ENCODE measurements around the gene DCBLD1. TPM values are rescaled to one million over a fixed set of nuclear protein-coding genes. Genes with fewer than 3 reads are reported as not detected.
A peak's percentile ranks its signal among the peaks of the same experiment; 100 is the strongest.

The DCBLD1 gene
- total RNA-seq, 3 donors from 2014 or later, result 1.5 to 1.9 (median 1.5) TPM

DNA sequence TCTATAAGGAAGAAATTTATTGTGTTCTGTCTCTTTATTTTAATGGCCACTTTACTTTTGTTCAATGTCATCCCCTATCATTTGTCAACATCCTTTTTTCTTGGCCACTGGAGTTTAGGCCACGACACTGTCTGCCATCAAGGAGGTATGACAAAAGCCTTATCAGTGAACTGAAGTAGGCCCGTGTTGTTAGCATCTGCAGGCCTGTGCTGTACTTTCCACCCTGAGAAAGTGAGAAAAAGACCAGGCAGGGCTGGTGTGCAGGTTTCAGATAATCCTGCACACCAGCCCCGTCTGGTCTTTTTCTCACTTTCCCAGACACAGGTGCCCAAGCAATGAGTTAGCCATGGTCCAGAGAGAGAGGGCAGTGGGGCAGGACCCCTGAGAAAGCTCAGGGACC lies 62.2 kb downstream of the DCBLD1 start:
- DNase-seq (no peak), ATAC-seq (no peak)
- H3K4me1 Mint-ChIP-seq (ENCODE audit: low read depth), result peaks cover 25% of the 10 kb centered on the region
- H3K4me3 Mint-ChIP-seq, result no peak overlapping the region
- no peaks in the 10 kb centered on the region for H3K36me3 Mint-ChIP-seq (ENCODE audit: insufficient read depth)
- no peaks in the 10 kb centered on the region for H3K9me3 Mint-ChIP-seq
- H3K27me3 Mint-ChIP-seq (ENCODE audit: low read depth), result peaks cover 3% of the 10 kb centered on the region

- Mint-ChIP-seq H3K9me3 (no peaks in the 10 kb centered on the region), H3K36me3 (ENCODE audit: insufficient read depth) (no peaks in the 10 kb centered on the region), H3K4me1 (ENCODE audit: low read depth) (peaks cover 29% of the 10 kb centered on the region), H3K4me3 (no peak overlapping the region), H3K27me3 (ENCODE audit: low read depth) (peaks cover 2% of the 10 kb centered on the region)
- ATAC-seq, result no peak
- no peak for DNase-seq
These were observed 62.7 kb downstream of the DCBLD1 start for GRCh38 chr6:117545161-117545595.

GRCh38 chr6:117546674-117547073 lies 64.2 kb downstream of the DCBLD1 start:
- DNase-seq (no peak), ATAC-seq (no peak)
- Mint-ChIP-seq H3K9me3 (no peaks in the 10 kb centered on the region), H3K4me1 (ENCODE audit: low read depth) (peaks cover 39% of the 10 kb centered on the region), H3K27me3 (ENCODE audit: low read depth) (peaks cover 2% of the 10 kb centered on the region), H3K4me3 (no peak overlapping the region), H3K36me3 (ENCODE audit: insufficient read depth) (no peaks in the 10 kb centered on the region)

- DNase-seq (peak; percentile 28), ATAC-seq (peak; percentile 38 to 56)
- Mint-ChIP-seq H3K9me3 (no peaks in the 10 kb centered on the region), H3K36me3 (ENCODE audit: insufficient read depth) (no peaks in the 10 kb centered on the region), H3K4me1 (ENCODE audit: low read depth) (peaks cover 39% of the 10 kb centered on the region), H3K27me3 (ENCODE audit: low read depth) (peaks cover 2% of the 10 kb centered on the region), H3K4me3 (peak overlapping the region; percentile 78)
These were observed 65.5 kb downstream of the DCBLD1 start for GRCh38 chr6:117547688-117548621.

DNA sequence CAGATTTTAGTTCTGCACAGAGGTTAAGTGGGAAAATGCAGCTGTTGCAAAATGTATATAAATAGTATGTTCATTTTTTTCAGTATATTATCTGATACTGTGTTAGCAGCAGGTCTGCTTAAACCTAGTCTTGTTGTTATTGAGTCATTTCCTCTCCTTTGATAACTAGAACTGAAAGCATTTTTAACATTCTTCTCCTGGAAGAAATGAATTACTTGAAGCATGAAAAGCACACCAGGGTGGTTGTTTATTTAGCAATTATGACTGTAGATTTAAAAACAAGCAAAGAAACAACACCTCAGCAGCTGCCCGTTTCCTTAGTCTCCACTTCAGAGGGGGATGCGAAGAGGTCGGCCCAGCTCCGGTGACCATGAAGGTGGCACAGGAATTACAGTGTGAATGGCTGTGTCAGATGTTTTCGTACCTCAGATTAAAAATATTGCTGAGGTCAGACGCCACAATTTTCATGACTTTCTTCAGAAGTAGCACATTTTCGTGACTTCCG lies 66.4 kb downstream of the DCBLD1 start:
- H3K4me1 Mint-ChIP-seq (ENCODE audit: low read depth), result peaks cover 39% of the 10 kb centered on the region
- H3K4me3 Mint-ChIP-seq, result peak overlapping the region; percentile 78
- DNase-seq, result no peak
- ATAC-seq, result peak; percentile 66 to 72
- H3K9me3 Mint-ChIP-seq, result no peaks in the 10 kb centered on the region
- H3K36me3 Mint-ChIP-seq (ENCODE audit: insufficient read depth), result no peaks in the 10 kb centered on the region
- H3K27me3 Mint-ChIP-seq (ENCODE audit: low read depth), result peaks cover 2% of the 10 kb centered on the region

- peaks cover 2% of the 10 kb centered on the region for H3K27me3 Mint-ChIP-seq (ENCODE audit: low read depth)
These were observed 67.1 kb downstream of the DCBLD1 start for GRCh38 chr6:117549611-117550010.

DNA sequence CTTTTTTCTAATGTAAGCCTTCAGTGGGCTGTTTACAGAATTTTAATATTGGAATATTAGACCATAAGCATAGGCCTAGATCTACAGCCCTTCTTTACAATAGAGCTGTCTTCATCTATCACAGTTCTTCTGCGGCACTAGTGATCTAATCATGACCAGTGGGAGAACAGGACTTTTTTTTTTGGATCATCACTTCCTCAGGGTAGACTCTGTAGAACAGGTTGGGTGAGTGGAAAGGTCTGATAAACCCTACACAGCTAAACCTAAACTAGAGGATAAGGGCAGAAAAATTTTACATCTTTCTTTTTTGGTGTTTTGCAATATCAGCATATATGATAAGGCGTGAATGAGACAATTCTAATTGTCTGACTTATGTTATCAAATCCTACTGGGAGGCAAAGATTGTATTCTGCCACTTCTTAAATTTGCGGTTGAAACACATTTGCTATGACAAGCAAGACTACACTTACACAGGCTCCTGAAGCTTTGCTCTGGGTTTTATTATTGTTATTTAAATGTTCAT lies 67.7 kb downstream of the DCBLD1 start:
- Mint-ChIP-seq H3K36me3 (ENCODE audit: insufficient read depth) (no peaks in the 10 kb centered on the region), H3K4me3 (peak overlapping the region; percentile 78), H3K27me3 (ENCODE audit: low read depth) (peaks cover 2% of the 10 kb centered on the region), H3K9me3 (no peaks in the 10 kb centered on the region), H3K4me1 (ENCODE audit: low read depth) (peaks cover 39% of the 10 kb centered on the region)
- DNase-seq (no peak), ATAC-seq (no peak)

More at GRCh38 chr6:117549611-117550010, 67.1 kb downstream of the DCBLD1 start:
- no peak for ATAC-seq
- Mint-ChIP-seq H3K36me3 (ENCODE audit: insufficient read depth) (no peaks in the 10 kb centered on the region), H3K4me1 (ENCODE audit: low read depth) (peaks cover 39% of the 10 kb centered on the region), H3K9me3 (no peaks in the 10 kb centered on the region), H3K4me3 (peak overlapping the region; percentile 78)
- DNase-seq, result no peak

DNA sequence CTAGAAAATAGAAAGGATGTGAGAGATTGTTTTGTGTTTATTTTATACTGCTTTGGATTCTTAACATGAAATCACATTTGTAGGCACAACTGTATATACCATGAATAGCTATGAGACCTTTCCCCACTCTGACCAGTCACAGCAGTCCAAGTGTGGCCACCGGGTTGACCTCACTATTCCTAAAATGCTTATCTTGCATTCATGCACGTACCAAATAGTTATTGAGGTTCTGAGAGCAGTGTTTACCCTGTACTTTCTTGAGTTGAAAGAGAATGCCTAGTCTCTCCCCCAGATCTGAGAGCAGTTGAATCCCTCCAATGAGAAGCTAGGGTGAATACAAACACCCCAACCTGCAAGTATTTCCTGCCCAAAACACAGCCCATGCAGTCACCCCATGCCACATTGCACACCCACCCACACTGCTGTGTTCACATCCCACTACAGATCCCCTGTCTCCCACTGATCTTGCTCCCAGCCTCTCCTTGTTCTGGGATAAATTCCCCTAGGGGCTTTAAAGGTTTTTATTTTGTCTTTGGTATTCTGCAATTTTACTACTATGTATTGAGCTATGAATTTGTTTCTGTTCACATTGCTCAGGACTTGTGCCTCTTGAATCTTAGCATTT lies 68.3 kb downstream of the DCBLD1 start:
- no peak overlapping the region for H3K4me3 Mint-ChIP-seq
- DNase-seq (no peak), ATAC-seq (no peak)
- no peaks in the 10 kb centered on the region for H3K9me3 Mint-ChIP-seq
- no peaks in the 10 kb centered on the region for H3K36me3 Mint-ChIP-seq (ENCODE audit: insufficient read depth)
- H3K27me3 Mint-ChIP-seq (ENCODE audit: low read depth), result peaks cover 2% of the 10 kb centered on the region
- peaks cover 39% of the 10 kb centered on the region for H3K4me1 Mint-ChIP-seq (ENCODE audit: low read depth)

GRCh38 chr6:117552618-117553017 lies 70.1 kb downstream of the DCBLD1 start:
- no peak for ATAC-seq

DNA sequence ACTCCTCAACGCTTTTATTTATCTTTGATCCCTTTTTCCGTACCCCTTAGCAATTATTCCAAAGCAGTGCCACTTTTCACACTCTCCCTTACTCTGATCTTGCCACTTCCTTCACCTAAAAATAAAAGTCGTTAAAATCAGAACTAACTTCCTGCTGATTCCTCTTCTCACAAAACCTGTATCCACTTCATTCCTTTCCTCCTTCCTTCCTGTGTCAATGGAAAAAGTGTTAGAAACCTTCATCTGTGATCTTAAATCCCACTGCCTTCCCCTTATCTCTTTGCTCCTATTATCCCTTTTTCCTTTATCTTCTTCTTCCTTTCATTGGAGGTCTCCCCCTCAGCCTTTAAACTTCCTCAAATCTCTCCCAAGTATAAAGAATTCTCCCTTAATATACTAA lies 70.7 kb downstream of the DCBLD1 start:
- Mint-ChIP-seq H3K4me3 (no peak overlapping the region), H3K4me1 (ENCODE audit: low read depth) (peaks cover 29% of the 10 kb centered on the region), H3K27me3 (ENCODE audit: low read depth) (no peaks in the 10 kb centered on the region), H3K36me3 (ENCODE audit: insufficient read depth) (no peaks in the 10 kb centered on the region), H3K9me3 (no peaks in the 10 kb centered on the region)
- ATAC-seq (no peak), DNase-seq (no peak)

More at GRCh38 chr6:117552618-117553017, 70.1 kb downstream of the DCBLD1 start:
- DNase-seq, result no peak
- Mint-ChIP-seq H3K9me3 (no peaks in the 10 kb centered on the region), H3K27me3 (ENCODE audit: low read depth) (no peaks in the 10 kb centered on the region), H3K4me1 (ENCODE audit: low read depth) (peaks cover 31% of the 10 kb centered on the region), H3K36me3 (ENCODE audit: insufficient read depth) (no peaks in the 10 kb centered on the region), H3K4me3 (no peak overlapping the region)

DNA sequence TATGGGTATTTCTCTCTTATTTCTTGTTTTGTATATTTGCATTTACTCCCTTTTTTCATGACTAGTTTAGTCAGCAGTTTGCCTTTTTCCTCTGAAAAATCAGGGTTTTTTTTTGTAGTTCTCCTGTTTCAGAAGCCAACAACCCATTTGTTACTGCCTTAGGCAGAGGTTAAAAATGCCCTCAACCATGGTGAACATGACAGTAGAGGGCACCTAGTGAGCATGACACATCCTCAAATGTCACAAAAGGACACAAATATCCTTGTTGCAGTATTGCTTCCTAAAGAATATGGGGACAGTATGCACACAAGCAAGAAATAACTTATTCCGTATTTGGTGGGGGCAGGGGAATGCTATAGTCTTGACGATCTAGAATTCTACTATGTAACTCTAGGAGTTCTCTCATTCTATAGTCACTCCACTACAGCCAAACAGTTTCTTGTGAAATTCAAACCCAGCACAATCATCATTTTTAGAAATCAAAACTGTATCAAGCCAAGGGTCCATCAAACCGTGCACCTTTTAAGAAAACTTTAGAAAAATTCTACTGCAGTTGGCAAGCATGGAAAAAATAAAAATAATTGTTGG lies 72.9 kb downstream of the DCBLD1 start:
- Mint-ChIP-seq H3K27me3 (ENCODE audit: low read depth) (no peaks in the 10 kb centered on the region), H3K4me3 (no peak overlapping the region), H3K4me1 (ENCODE audit: low read depth) (peaks cover 8% of the 10 kb centered on the region), H3K36me3 (ENCODE audit: insufficient read depth) (no peaks in the 10 kb centered on the region), H3K9me3 (no peaks in the 10 kb centered on the region)
- ATAC-seq, result no peak
- DNase-seq, result no peak

GRCh38 chr6:117555882-117556498 lies 73.5 kb downstream of the DCBLD1 start:
- ATAC-seq (no peak), DNase-seq (peak; percentile 68)
- H3K27me3 Mint-ChIP-seq (ENCODE audit: low read depth), result no peaks in the 10 kb centered on the region
- no peak overlapping the region for H3K4me3 Mint-ChIP-seq
- H3K4me1 Mint-ChIP-seq (ENCODE audit: low read depth), result peaks cover 1% of the 10 kb centered on the region
- no peaks in the 10 kb centered on the region for H3K9me3 Mint-ChIP-seq
- no peaks in the 10 kb centered on the region for H3K36me3 Mint-ChIP-seq (ENCODE audit: insufficient read depth)

GRCh38 chr6:117557951-117558350 lies 75.5 kb downstream of the DCBLD1 start:
- no peak for ATAC-seq
- Mint-ChIP-seq H3K27me3 (ENCODE audit: low read depth) (no peaks in the 10 kb centered on the region), H3K9me3 (no peaks in the 10 kb centered on the region), H3K4me1 (ENCODE audit: low read depth) (no peaks in the 10 kb centered on the region), H3K36me3 (ENCODE audit: insufficient read depth) (peaks cover 5% of the 10 kb centered on the region), H3K4me3 (no peak overlapping the region)
- DNase-seq, result no peak

DNA sequence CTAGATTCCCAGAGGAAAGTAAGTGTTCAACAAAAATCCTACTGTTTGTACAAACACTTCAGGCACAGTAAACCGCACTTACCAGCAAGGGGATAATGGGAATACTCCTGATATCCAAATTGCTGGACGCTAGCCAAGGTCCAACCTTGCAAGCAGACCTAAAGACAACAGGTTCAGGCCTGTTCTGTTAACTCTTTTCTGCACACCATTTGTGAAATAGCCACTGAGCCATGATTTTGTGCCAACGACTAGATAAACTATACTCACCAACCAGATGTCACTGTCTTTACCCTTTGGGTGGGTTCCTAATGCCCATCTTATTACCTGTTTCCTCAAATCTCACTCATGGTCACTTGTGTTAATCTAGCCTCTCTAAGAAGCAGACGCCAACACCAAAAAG lies 76.3 kb downstream of the DCBLD1 start:
- DNase-seq (no peak), ATAC-seq (no peak)
- Mint-ChIP-seq H3K9me3 (no peaks in the 10 kb centered on the region), H3K27me3 (ENCODE audit: low read depth) (no peaks in the 10 kb centered on the region), H3K4me1 (ENCODE audit: low read depth) (no peaks in the 10 kb centered on the region), H3K4me3 (no peak overlapping the region), H3K36me3 (ENCODE audit: insufficient read depth) (peaks cover 7% of the 10 kb centered on the region)
